HepG2 (cell line): ENCODE results near the gene TOM1L2. TPM values are rescaled to one million over a fixed set of nuclear protein-coding genes. Genes with fewer than 3 reads are reported as not detected.
A peak's percentile ranks its signal among the peaks of the same experiment; 100 is the strongest.

Experiments
- ARNT2 ChIP-seq: sonication (generic); formaldehyde crosslinking; IDR thresholded peaks from 2 replicates; pipeline ENCODE4 v1.8.0; 2022; ENCODE audit warnings: mild to moderate bottlenecking, low read depth, missing genetic modification reagents, moderate library complexity
- FOSL2 ChIP-seq: sonication (generic); formaldehyde crosslinking; IDR thresholded peaks from 2 replicates; pipeline ENCODE4 v1.4.0; 2020; ENCODE audit warnings: missing genetic modification reagents
- POLR2AphosphoS5 ChIP-seq: IDR thresholded peaks from 2 replicates; pipeline ENCODE4 v1.6.1; 2012; ENCODE audit warnings: low read depth, low read length
- RCOR2 ChIP-seq: IDR thresholded peaks from 2 replicates; pipeline ENCODE4 v1.6.1; 2016; ENCODE audit warnings: missing biosample characterization, missing genetic modification reagents
- UBTF ChIP-seq: sonication (generic); formaldehyde crosslinking; IDR thresholded peaks from 2 replicates; pipeline ENCODE4 v1.4.0; 2020; ENCODE audit warnings: mild to moderate bottlenecking, missing genetic modification reagents
- ZBTB25 ChIP-seq: IDR thresholded peaks from 2 replicates; pipeline ENCODE4 v1.6.1; 2018; ENCODE audit warnings: missing genetic modification reagents
- ZBTB34 ChIP-seq: sonication (generic); formaldehyde crosslinking; IDR thresholded peaks from 2 replicates; pipeline ENCODE4 v1.8.0; 2022; ENCODE audit warnings: mild to moderate bottlenecking, missing genetic modification reagents
- ZBTB40 ChIP-seq, 2 experiments: fragments of 450-650 bp in 1 of 2; sonication (generic) in 1 of 2; formaldehyde crosslinking in 1 of 2; IDR thresholded peaks; 2 replicates each; pipeline versions ENCODE4 v1.6.1 to v1.8.0; 2016 to 2022; ENCODE audit warnings: antibody characterized with exemption in 1 of 2, mild to moderate bottlenecking in 1 of 2, missing genetic modification reagents in 1 of 2
- ZNF225 ChIP-seq: sonication (generic); formaldehyde crosslinking; IDR thresholded peaks from 2 replicates; pipeline ENCODE4 v1.4.0; 2020; ENCODE audit warnings: mild to moderate bottlenecking, missing genetic modification reagents
- ZNF264 ChIP-seq: sonication (generic); formaldehyde crosslinking; IDR thresholded peaks from 2 replicates; pipeline ENCODE4 v1.4.0; 2020; ENCODE audit warnings: missing genetic modification reagents
- ZNF574 ChIP-seq: sonication (generic); formaldehyde crosslinking; IDR thresholded peaks from 2 replicates; pipeline ENCODE4 v1.4.0; 2020; ENCODE audit warnings: missing genetic modification reagents
- ZNF709 ChIP-seq: sonication (generic); formaldehyde crosslinking; IDR thresholded peaks from 2 replicates; pipeline ENCODE4 v1.5.0; 2020; ENCODE audit warnings: mild to moderate bottlenecking, missing genetic modification reagents
- polyA plus RNA-seq, 8 experiments: library from polyadenylated mRNA; depleted of rRNA in 3 of 8; stranded (reverse) in 7 of 8; unstranded in 1 of 8; fragments of >200 nt; fragmentation: Illumina TruSeq in 4 of 8; extraction: Trizol in 4 of 8; gene quantifications; 2 replicates each; pipeline versions ENCODE4 v1.2.1 to v1.2.3, GENCODE V29; 2011 to 2016; ENCODE audit warnings: low read depth in 4 of 8, missing spikeins in 1 of 8, mixed read lengths in 1 of 8; ENCODE audit not compliant: insufficient read depth in 1 of 8
- total RNA-seq, 5 experiments: library from RNA; depleted of rRNA; stranded (reverse); fragments of >200 nt; fragmentation: Illumina TruSeq; extraction: Trizol; gene quantifications; 2 replicates each; pipeline ENCODE4 v1.2.3, GENCODE V29; 2016; ENCODE audit warnings: low read depth in 1 of 5

TOM1L2 gene
- total and polyA plus RNA-seq, 2 of the 13 experiments (the other 11 are each of a cell fraction or from before 2014, with no cell fraction given), result 4.7 to 7.4 TPM

GRCh38 chr17:17830740-17831207, 141.4 kb downstream of the TOM1L2 start (continued):
- no peak for TF ChIP-seq ZBTB40 (IDR thresholded peaks at IDR 0.05)
- TF ChIP-seq ZBTB40 (CRISPR knock-in tag; IDR thresholded peaks at IDR 0.05), result peak; percentile 71; the same call in 1 of the 2 replicates
- TF ChIP-seq ARNT2, result peak; percentile 82
- TF ChIP-seq ZNF709 (CRISPR knock-in tag), result peak; percentile 70; the same call in 1 of the 2 replicates
- TF ChIP-seq ZBTB34 (CRISPR knock-in tag), result peak; percentile 52; the same call in 1 of the 2 replicates
- peak; percentile 73 for TF ChIP-seq FOSL2 (CRISPR knock-in tag)
- TF ChIP-seq ZNF264, result peak; percentile 95; the same call in 1 of the 2 replicates
- TF ChIP-seq UBTF (CRISPR knock-in tag), result peak; percentile 85
- peak; percentile 33; the same call in 1 of the 2 replicates for TF ChIP-seq POLR2AphosphoS5
- no peak for TF ChIP-seq ZNF225 (CRISPR knock-in tag)
- peak; percentile 71 for TF ChIP-seq RCOR2 (CRISPR knock-in tag)
- TF ChIP-seq ZNF574 (CRISPR knock-in tag), result peak; percentile 89
- peak; percentile 22; the same call in 1 of the 2 replicates for TF ChIP-seq ZBTB25 (CRISPR knock-in tag)
